Natural killer cell (primary cell): ENCODE results near the gene ATOH8. TPM values are rescaled to one million over a fixed set of nuclear protein-coding genes. Genes with fewer than 3 reads are reported as not detected.

Source experiments
- ATAC-seq, 3 donors: fragments of 150-1000 bp in 2 of 3; fragments of 200-7000 bp in 1 of 3; cut with Tn5 transposase; 1 replicate in 1 of 3; 2 replicates in 2 of 3; pipeline ENCODE4 v1.10.0; 2021; ENCODE audit warnings: mild to moderate bottlenecking in 2 of 3, moderate library complexity in 2 of 3
- DNase-seq, 2 donors: peaks; one replicate each; pipeline versions ENCODE4 v3.0.0 to v3.0.0-alpha.2; 2013 to 2021; ENCODE audit warnings: mixed read lengths in 1 of 2
- H3K27ac ChIP-seq: one replicate; pipeline ENCODE4 v1.5.1; 2013; ENCODE audit warnings: mild to moderate bottlenecking, low read length
- H3K27me3 ChIP-seq: one replicate; pipeline ENCODE4 v1.6.1; 2013; ENCODE audit warnings: low read length; ENCODE audit not compliant: control insufficient read depth, insufficient read depth
- H3K36me3 ChIP-seq: one replicate; pipeline ENCODE4 v1.6.1; 2013; ENCODE audit warnings: low read length; ENCODE audit not compliant: control insufficient read depth, insufficient read depth
- H3K4me1 ChIP-seq: one replicate; pipeline ENCODE4 v1.6.1; 2013; ENCODE audit warnings: low read length; ENCODE audit not compliant: control insufficient read depth, insufficient read depth
- H3K4me3 ChIP-seq: one replicate; pipeline ENCODE4 v1.5.1; 2013; ENCODE audit warnings: low read length
- H3K9me3 ChIP-seq: one replicate; pipeline ENCODE4 v1.6.1; 2013; ENCODE audit warnings: low read length; ENCODE audit not compliant: control insufficient read depth, insufficient read depth
- H3K27ac Mint-ChIP-seq, 2 donors: one replicate each; pipeline ENCODE4 v1.8.0; 2022; ENCODE audit warnings: mild to moderate bottlenecking in 2 of 2, mixed read lengths in 2 of 2, moderate library complexity in 1 of 2
- H3K27me3 Mint-ChIP-seq, 2 donors: one replicate each; pipeline ENCODE4 v1.8.0; 2022; ENCODE audit warnings: low read depth in 2 of 2, mixed read lengths in 2 of 2
- H3K36me3 Mint-ChIP-seq: one replicate; pipeline ENCODE4 v1.8.0; 2022; ENCODE audit warnings: mixed read lengths
- H3K4me1 Mint-ChIP-seq, 2 donors: one replicate each; pipeline ENCODE4 v1.8.0; 2022; ENCODE audit warnings: mixed read lengths in 2 of 2
- H3K4me3 Mint-ChIP-seq: one replicate; pipeline ENCODE4 v1.8.0; 2022; ENCODE audit warnings: mild to moderate bottlenecking, moderate library complexity, mixed read lengths
- H3K9me3 Mint-ChIP-seq, 2 donors: one replicate each; pipeline ENCODE4 v1.8.0; 2022; ENCODE audit warnings: mixed read lengths in 2 of 2
- CTCF ChIP-seq: fragments of 200-600 bp; IDR thresholded peaks from one replicate; pipeline ENCODE4 v1.8.0; 2022; ENCODE audit warnings: antibody characterized with exemption
- WGBS: methylation state at CpG from one replicate; pipeline ENCODE4 v1.1.7; 2013; ENCODE audit warnings: missing lambda C conversion rate; ENCODE audit not compliant: insufficient coverage; 5-methylcytosine and 5-hydroxymethylcytosine counted together
- intact Hi-C: fragments of 100-400 bp; cut with micrococcal nuclease; formaldehyde crosslinking; loops from one replicate; pipeline ENCODE4 v1.14.2; 2022
- total RNA-seq, 4 donors: library from RNA; stranded (reverse); fragments of 120-200 nt in 1 of 4; gene quantifications; one replicate each; pipeline versions ENCODE4 v1.2.3 to v1.2.4, GENCODE V29; 2013 to 2022

ATOH8 gene
- total RNA-seq, 3 donors from 2014 or later (not counting 1 experiment from before 2014, with no cell fraction given), result 0.23 TPM; not detected in 2

- Mint-ChIP-seq H3K36me3 (no peaks in the 10 kb centered on the region), H3K4me1 (peaks cover 6 to 7% of the 10 kb centered on the region in 2 donors), H3K27me3 (no peaks in the 10 kb centered on the region), H3K4me3 (no peak overlapping the region), H3K9me3 (no peaks in the 10 kb centered on the region), H3K27ac (no peak overlapping the region)
- WGBS, result 90% methylated on average over 14 of the region's 14 CpGs
- ATAC-seq (no peak), DNase-seq (no peak)
- Histone ChIP-seq H3K9me3 (no peaks in the 10 kb centered on the region), H3K4me1 (peaks cover 9% of the 10 kb centered on the region), H3K4me3 (no peak overlapping the region), H3K27ac (no peak overlapping the region), H3K36me3 (no peaks in the 10 kb centered on the region), H3K27me3 (no peaks in the 10 kb centered on the region)
- no peak for TF ChIP-seq CTCF
- intact Hi-C loops, result no loop called here
Measured at GRCh38 chr2:85780316-85781012, 26.7 kb downstream of the ATOH8 start.

DNA sequence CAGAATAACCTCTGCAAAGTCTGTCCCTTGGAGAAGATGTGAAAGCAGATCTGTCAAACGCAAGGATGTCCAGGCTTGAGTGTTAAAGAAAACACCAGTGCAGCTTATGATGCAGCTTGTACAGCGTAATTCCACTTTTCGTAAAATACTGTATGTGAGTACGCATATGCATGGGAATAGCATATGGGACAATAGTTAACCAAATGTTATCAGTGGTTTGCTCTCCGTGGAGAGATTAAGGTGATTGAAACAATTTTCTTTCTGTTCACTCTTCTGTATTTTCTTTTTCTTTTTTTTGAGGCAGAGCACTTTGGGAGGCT, 27.2 kb downstream of the ATOH8 start:
- H3K4me1 ChIP-seq, result peaks cover 14% of the 10 kb centered on the region
- no peak for DNase-seq
- Mint-ChIP-seq H3K4me3 (no peak overlapping the region), H3K27ac (no peak overlapping the region), H3K9me3 (no peaks in the 10 kb centered on the region), H3K36me3 (no peaks in the 10 kb centered on the region), H3K27me3 (no peaks in the 10 kb centered on the region), H3K4me1 (peaks cover 11 to 12% of the 10 kb centered on the region in 2 donors)
- TF ChIP-seq CTCF, result no peak
- no peak for ATAC-seq
- H3K4me3 ChIP-seq, result no peak overlapping the region
- H3K27ac ChIP-seq, result no peak overlapping the region
- intact Hi-C loops, result no loop called here
- H3K36me3 ChIP-seq, result no peaks in the 10 kb centered on the region
- no peaks in the 10 kb centered on the region for H3K27me3 ChIP-seq
- WGBS, result 96% methylated on average over 5 of the region's 5 CpGs
- no peaks in the 10 kb centered on the region for H3K9me3 ChIP-seq

- Mint-ChIP-seq H3K27ac (no peak overlapping the region), H3K9me3 (no peaks in the 10 kb centered on the region), H3K4me3 (no peak overlapping the region), H3K4me1 (peaks cover 13 to 14% of the 10 kb centered on the region in 2 donors), H3K36me3 (no peaks in the 10 kb centered on the region), H3K27me3 (no peaks in the 10 kb centered on the region)
- TF ChIP-seq CTCF, result no peak
- Histone ChIP-seq H3K4me3 (no peak overlapping the region), H3K27ac (no peak overlapping the region), H3K27me3 (no peaks in the 10 kb centered on the region), H3K9me3 (no peaks in the 10 kb centered on the region), H3K36me3 (no peaks in the 10 kb centered on the region), H3K4me1 (peaks cover 14% of the 10 kb centered on the region)
- ATAC-seq (no peak), DNase-seq (no peak)
- intact Hi-C loops, result no loop called here
- WGBS, result 90% methylated on average over 5 of the region's 7 CpGs
Measured at GRCh38 chr2:85783796-85784195, 30.0 kb downstream of the ATOH8 start.

GRCh38 chr2:85784474-85784986, 30.7 kb downstream of the ATOH8 start:
- WGBS, result 82% methylated on average over 6 of the region's 6 CpGs
- Histone ChIP-seq H3K4me3 (no peak overlapping the region), H3K36me3 (no peaks in the 10 kb centered on the region), H3K27ac (no peak overlapping the region), H3K4me1 (peaks cover 14% of the 10 kb centered on the region), H3K9me3 (no peaks in the 10 kb centered on the region), H3K27me3 (no peaks in the 10 kb centered on the region)
- Mint-ChIP-seq H3K4me1 (peaks cover 13 to 14% of the 10 kb centered on the region in 2 donors), H3K9me3 (no peaks in the 10 kb centered on the region), H3K36me3 (no peaks in the 10 kb centered on the region), H3K4me3 (no peak overlapping the region), H3K27ac (peak overlapping the region in 1 of 2 donors; percentile 83), H3K27me3 (no peaks in the 10 kb centered on the region)
- TF ChIP-seq CTCF, result no peak
- ATAC-seq (no peak), DNase-seq (no peak)
- intact Hi-C loops, result no loop called here
